ENCODE measurements around the gene OR51T1.
"Not testable (repeated sequence)": the region's sequence is repeated elsewhere in the genome, so short reads cannot be mapped to it uniquely, and the experiment has no call there.

OR51T1 gene, protein sequence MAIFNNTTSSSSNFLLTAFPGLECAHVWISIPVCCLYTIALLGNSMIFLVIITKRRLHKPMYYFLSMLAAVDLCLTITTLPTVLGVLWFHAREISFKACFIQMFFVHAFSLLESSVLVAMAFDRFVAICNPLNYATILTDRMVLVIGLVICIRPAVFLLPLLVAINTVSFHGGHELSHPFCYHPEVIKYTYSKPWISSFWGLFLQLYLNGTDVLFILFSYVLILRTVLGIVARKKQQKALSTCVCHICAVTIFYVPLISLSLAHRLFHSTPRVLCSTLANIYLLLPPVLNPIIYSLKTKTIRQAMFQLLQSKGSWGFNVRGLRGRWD

GRCh38 chr11:4881860-4882500, at the start of gene OR51T1:
Gene OR51T1, plus strand, starts transcription at chr11:4881900. Its CDS starts 0 bp downstream, at chr11:4881900.
- DNase-seq, result no peak

- DNase-seq, result no peak
Measured at GRCh38 chr11:4839851-4840549, 41.7 kb upstream of the OR51T1 start.

DNA sequence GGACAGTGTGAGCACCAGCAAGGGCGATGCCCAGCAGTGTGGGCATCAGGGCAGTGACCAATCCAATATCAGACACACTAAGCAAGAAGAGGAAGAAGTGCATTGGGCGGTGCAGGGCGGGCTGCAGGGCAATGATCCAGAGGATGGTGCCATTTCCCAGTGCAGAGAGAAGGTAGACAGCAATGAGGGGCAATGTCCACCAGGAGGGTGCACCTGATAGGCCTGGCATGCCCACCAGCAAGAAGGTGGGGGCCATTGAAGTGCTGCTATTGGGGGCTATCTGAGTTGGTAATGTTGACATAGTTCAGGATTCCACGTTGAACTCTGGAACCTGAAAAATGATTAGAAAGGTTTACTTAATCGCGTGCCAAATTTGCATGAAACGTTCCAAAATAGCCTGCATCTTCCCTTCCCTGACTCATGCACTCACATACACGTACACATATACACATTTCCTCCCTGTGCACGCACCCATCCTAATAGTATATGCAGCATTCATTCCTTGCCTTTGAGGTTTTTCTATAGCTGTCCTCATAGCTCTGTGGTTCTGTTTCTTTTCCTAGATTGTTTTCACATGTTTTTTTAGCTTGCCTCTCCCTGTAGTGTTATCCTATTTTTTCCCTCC, 32.7 kb upstream of the OR51T1 start, which contains the start of gene OR51S1:
Gene OR51S1 (minus strand): TSS at position 301 of the 625 bp plus-strand sequence. CDS start 0 bp downstream, at position 301.
- no peak for DNase-seq

- DNase-seq, result no peak
Measured at GRCh38 chr11:4851033-4851432, 30.7 kb upstream of the OR51T1 start.

- not testable (repeated sequence) for DNase-seq
Measured at GRCh38 chr11:4854286-4854685, 27.4 kb upstream of the OR51T1 start.

GRCh38 chr11:4862447-4863236, 19.1 kb upstream of the OR51T1 start:
- DNase-seq, result no peak

DNA sequence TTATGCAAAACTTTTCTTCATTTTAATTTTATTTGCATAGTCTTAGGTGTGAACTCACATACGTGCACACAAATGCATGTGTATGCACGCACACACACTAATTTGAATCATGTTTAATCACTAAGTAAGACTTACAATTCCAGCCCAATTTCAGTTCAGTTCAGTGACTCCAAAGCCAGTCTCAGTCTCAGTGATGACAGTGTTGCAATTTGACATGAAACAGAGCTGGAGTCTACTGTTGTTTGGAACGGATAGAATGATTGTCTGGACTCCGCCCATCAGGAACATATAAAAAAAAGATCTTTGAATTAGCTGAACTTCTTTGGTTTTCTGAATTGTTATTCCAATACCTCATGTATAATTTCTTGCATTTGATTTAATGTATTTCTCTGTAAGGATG, 17.8 kb upstream of the OR51T1 start:
- DNase-seq, result no peak

GRCh38 chr11:4865855-4866254, 15.8 kb upstream of the OR51T1 start:
- no peak for DNase-seq

DNA sequence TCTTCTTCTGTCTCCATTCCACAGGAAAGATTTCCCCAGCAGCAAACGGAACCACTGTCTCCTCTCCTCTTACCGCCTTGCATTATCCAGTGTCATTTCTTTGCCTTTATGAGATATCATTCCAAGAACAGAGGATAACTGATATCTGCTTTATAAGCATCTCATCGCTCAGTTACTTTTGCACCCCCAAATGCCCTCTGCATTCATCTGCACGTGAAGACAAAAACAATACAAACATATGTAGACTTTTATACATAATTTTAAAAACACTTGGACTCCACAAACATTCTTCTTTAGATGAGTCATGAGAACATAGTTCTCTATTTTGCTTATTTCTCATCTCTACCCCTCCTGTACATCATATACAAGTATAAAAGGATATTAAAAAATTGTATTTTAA, 512 bp upstream of the OR51T1 start:
- no peak for DNase-seq

GRCh38 chr11:4882543-4882942, 843 bp downstream of the OR51T1 start:
- DNase-seq, result no peak

DNA sequence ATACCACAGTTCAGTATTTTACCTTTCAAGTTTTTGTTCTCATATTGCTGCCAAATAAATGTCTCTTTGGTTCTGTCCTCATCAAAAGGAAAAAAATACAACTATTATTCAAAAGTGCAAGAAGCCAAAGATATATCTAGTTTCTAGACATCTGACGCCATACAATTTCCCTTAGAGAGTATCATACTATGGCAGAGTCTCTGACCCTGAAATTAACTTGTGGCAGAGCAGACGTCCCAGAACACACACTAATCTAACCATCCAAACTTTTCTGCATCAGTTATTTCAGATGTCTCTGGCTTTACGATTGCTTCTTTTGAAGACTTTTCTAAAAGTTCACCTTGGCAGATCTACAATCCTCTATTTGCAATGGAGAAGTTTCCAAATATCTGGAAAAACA, 2.7 kb downstream of the OR51T1 start:
- DNase-seq, result no peak

DNA sequence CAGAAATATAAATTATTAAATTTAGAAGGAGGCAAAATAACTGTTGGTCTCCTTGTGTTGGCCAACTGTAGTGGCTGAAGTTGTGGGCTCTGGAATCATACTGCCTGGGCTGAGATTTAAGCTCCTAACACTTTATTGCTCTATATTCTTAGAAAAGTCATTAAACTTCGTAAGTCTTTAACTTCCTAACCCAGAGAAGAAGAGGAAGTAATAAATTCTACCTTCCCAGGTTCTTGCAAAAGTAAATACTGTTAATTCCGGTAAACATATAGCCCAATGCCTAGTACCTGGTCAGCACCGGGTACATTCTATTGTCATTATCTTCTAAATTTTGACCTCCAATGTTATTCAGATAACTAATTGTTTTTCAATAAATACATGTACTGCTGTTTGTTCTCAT, 4.5 kb downstream of the OR51T1 start:
- no peak for DNase-seq

- DNase-seq, result no peak
Measured at GRCh38 chr11:4887591-4887990, 5.9 kb downstream of the OR51T1 start.

DNA sequence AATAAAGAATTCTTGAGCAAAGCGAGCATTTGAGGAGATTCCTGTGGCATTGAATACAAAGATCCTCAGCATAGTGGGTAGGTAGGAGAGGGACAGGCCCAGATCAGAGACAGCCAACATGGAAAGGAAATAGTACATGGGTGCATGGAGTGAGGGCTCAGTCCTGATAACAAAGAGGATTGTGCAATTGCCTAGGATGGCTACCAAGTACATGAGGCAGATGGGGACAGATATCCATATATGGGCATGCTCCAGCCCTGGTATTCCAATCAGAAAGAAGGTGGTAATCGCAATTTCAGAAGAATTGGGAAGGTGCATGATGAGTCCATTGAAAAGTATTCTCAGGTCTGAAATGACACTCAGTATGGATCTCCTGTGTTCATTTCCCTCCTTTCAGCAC, 8.6 kb downstream of the OR51T1 start:
- DNase-seq, result no peak

DNA sequence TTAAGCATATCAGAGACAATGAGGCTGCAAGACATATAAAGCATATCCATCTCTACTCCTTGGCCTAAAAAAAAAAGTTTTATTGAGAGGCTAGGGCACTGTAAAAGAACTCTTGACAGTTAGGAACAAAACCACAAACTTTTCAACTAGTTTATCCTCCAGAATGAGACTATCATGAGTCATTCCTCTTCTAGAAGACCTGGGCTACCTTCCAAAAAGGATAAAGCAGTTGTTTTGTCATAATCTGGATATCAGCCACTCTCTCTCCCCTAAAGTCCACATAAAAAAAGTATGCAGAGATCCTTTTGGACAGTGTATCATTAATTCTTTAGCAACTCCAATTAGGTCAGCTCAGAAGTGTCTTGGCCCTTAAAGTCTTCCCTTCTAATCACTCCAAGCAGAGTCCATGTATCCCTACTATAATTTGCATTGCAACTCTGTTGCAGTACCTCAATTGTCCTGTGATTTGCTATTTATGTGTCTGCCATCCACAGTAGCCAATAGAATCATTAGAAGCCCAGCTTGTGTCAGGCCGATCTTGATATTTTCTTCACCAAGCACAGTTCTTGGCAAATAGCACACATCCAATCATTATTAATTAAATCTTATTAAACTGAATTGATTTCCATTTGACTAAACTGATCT, 10.4 kb downstream of the OR51T1 start:
- no peak for DNase-seq

- no peak for DNase-seq
Measured at GRCh38 chr11:4903484-4903883, 21.8 kb downstream of the OR51T1 start, which contains the start of gene OR51A7. Gene OR51A7, plus strand, starts transcription at chr11:4903783. Its CDS starts 3,587 bp downstream, at chr11:4907370.

DNA sequence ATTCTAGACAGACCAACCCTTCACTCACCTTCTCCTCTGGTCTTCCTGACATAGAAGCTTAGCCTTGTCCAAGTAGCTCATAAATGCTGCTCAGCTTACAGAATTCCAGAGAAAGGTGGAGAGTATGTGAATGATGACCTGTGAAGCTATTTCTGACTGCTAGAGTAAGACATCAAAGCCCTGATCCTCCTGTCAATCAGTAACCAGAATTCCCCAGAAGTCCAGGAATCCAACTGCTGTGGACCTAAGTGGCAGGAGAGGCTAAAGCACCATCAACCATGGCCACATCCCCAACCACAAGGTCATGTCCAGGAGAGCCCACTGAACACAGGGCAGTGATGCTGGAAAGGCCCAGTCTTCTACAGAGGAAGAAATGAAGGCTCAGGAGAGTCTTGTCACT, 34.9 kb downstream of the OR51T1 start:
- no peak for DNase-seq

GRCh38 chr11:4919250-4919649, 37.5 kb downstream of the OR51T1 start, which contains the start of gene OR51G2:
Gene OR51G2, minus strand, starts transcription at chr11:4919350. Its CDS starts 3,687 bp downstream, at chr11:4915663.
- DNase-seq, result no peak

DNA sequence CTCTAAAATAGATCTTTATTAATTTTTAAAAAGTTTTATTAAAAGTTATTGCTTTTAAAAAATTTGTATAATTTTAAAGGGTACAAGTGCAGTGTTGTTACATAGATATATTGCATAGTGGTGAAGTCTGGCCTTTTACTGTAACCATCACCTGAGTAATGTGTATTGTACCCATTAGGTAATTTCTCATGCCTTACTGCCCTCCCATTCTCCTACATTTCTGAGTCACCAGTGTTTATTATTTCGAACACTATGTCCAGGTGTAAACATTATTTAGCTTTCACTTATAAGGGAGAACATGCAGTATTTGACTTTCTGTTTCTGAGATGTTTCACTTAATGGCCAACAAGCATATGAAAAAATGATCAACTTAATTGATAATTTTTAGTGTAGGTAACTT, 40.1 kb downstream of the OR51T1 start:
- no peak for DNase-seq

DNA sequence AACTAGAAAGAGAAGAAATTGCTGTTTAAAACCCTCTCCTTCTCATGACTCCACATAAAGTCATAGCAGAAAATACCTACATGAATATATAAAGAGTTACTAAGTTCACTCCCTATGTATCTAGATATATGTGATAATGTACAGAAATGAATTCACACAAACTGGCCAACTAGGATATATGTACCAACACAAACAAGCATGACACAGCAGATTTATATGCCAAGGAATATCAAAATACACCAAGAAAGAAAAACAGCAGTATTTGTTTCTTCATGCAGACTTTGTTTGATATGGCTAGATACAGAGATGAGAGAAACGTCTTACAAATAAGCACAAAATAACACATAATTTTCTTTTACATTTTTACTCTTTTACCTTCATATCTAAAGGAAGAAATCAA, 40.6 kb downstream of the OR51T1 start:
- DNase-seq, result no peak

DNA sequence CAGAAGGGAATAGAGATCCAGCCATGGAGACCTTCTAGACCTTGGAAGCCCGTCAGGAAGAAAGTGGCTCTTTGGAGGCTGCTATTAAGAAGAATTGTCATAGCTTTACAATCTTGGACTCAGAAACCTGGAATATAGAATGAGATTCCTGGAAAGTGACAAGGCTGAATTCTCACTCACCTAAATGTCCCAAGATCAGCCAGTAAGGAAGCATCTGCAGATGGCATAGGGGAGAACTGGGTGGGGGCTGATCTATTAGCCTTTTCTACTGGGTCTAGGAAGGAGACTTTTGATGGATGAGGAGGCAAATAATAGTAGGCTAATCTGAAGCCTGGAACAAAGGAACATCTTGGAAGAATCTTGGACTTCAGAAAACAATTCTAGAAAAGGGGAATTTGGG, 42.5 kb downstream of the OR51T1 start, which contains the start of gene OR51G1:
Gene OR51G1 (minus strand): TSS at position 101 of the 400 bp plus-strand sequence. CDS start 0 bp downstream, at position 101.
- no peak for DNase-seq

- DNase-seq, result no peak
Measured at GRCh38 chr11:4926608-4927007, 44.9 kb downstream of the OR51T1 start.
